ENCODE results near the gene RAB3IL1.

The RAB3IL1 gene

DNA sequence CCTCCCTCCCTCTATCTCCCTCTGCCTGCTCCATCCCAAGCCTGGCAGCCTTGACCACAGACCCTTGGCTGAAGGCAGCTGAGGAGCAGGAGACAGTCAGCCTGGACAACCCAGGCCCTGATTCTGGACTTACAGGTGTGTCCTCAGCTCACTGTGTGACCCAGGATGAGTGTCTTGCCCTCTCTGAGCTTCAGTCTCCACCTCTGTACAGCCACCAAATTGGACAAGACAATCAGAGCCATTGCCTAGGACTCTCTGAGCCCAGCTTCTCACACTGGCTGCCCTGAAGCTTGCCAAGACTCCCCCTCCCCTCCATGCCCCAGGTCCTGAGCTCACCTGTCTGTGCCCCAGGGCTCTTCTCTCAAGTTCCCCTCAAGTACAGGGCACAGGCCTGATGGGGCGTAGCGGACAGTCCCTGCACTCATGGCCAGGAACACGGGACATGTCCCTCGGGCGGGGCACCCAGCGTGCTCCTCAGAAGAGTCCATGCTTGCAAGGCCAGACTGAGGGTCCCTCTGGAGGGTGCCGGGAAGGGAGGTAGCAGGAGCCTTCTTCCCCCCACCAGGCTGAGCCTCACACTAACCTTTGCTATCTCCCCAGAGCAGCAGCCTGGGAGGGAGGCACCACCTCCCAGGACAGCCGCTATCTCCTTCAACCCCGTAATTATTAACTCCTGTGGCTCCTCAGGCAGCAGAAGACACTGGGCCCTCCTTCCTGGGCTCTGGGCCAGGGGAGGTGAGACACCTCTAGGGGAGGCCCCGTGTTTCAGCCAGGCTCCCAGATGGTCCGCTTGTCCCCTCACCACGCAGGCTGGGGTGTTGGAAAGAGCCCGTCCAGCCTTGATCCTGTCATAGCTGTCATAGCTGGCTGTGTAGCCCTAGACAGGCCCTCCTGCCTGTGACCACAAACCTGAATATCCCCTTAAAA is 2.6 kb upstream of the RAB3IL1 start:
- no peak for DNase-seq (ENCODE audit: low spot score)

DNA sequence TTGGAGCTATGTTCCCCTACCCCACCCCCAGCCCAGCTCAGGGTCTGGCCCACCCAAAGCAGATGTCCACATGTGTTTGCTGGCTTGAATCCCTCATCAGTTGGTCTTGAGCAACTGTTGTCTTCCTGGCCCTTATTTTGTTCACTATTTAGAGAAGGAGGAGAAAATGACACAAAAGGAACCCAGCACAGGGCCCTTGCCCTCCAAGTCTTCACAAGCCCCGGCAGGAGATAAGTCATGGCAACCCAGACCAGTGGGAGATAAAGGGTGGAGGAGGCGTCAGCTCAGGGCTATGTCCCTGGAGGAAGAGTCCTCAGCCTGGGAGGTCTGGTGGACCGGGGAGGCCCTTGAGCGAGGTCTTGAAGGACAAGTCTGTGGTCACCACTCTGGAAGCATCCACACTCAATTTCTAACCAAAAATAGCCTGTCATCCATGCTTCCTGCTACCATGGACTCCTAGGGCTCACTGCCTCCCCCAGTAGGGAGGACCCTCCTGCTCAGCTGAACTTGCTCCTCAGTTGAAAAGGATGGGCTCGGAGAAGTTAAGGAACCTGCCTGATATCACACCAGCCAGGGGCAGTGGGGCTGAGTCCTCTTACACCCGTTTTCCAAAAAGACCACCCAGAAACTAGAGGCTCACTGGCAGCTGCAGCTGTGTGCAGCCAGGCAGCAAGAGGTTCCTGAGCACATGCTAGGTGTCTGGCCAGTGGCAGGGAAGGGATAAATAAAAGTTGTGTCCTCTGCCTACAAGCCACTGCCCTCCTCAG is 1.8 kb upstream of the RAB3IL1 start:
- DNase-seq (ENCODE audit: low spot score) = no peak

DNA sequence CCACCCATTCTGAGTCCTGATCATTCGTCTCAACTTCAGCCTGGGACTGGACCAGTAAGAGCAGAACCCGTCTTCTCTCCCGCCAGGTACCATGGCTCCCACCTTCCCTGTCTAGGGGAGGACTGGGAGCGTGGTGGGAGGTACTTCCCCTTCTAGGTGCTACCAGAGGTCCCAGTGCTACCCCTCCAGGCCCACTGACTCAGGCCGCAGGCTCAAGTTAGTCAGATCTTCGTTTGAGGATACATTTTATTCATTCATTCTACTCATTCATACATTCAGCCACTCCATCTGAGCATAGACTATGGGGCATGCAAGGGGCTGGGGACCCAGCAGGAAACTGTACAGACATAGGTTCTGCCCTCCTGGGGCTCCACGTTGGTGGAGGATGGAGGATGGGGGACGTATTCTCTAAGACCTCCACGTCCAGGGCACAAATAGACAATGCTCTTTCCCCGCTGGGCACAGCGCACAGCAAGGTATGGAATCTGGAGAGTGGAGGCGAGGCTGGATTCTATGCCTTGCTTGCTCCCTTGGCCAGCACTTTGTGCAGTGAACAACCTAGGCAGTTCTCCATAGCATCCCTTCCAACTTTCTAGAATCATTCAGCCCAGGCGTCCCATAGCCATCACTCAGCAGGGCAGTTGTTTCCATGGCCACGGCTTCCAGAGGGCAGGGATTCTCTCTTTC is 1.0 kb upstream of the RAB3IL1 start:
- DNase-seq (ENCODE audit: low spot score) = no peak

DNA sequence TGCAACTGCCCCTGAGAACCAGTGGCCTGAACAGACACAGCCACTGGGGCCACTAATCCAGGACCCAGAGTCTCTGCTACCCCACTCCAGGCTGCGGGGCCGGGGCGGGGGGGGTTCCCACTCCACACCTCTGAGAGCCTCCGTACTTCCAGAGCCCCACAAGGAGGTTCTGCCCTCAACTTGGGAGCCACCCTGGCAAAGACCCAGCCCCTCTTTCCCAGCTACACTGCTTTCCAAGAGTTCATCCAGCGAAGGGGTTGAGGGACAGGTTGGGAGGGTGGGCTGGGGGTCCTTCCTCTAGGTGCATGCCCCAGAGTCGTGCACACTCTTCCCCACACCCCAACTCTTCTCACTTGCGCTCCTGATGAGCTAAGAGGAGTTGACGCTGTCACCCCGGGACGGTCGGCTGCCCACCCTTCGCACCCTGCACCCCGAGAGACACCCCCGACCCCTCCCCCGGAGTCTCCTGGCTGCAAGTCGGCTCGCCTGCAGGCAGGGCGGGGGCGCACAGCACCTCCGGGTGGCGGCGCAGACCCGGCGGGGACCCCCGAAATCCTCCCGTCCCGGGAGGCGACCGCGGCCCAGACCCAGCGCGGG is 531 bp downstream of the RAB3IL1 start:
- DNase-seq (ENCODE audit: low spot score) = no peak

DNA sequence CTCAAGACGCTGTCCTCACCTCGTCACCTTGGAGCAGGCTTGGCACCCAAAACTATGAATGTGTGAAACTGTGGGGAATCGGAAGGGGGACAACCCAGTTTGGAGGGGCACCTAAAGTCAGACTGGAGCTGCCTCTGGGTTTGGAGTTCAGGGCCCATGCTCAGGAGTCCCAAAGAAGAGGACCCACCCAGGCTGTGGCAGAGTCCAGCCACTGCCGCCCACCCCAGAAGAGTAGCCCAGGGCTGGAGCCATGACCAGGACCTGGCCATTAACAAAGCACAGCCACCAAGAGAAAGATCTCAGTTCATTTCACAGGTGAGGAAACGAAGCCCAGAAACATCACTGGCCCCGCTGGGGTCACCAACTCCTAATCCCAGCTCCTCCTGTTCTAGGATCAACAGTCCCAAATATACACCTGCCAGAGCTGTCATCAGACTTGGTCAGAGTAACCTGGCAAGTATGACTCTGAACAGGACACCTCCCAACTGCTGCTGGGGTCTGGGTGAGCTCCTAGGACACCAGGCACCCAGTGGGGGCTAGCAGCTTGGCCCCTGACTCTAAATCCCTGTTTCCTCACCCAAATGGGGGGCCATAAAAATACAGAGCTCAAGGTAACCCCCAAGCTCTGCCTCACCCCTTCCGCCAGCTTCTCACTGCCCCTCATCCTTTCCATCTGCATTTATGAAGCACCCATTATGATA is 2.7 kb downstream of the RAB3IL1 start:
- no peak for DNase-seq (ENCODE audit: low spot score)

DNA sequence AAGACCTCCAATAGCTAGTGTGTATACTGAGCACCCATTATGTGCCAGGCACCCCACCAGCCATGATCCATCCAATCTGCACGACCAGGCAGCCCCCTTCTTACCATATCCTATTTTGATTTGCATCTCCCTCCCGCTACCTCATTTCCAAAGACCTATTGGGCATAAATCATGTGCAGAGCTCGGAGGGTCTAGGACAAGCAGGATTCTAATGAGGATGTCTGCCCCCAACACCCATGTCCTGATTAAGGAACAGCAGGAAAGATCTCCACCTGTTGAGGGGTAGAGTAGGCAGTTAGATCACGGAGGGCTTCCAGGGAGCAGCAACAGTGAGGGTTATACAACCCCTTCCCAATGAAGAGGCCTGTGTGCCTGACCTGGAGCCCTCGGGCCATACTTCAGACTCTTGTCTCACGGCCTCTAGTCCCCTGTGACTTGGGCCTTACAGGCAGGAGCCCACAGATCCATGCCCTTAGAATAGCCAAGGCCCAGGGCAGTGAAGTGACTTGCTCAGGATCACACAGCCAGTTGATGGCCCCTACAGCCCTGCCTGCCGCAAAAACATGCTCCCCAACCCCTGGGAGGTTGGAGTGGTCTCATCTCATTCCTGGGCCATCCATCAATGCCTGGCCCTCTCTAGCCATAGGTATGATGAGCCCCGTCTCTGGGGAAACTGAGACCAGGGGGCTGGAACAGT is 3.5 kb downstream of the RAB3IL1 start:
- no peak for DNase-seq (ENCODE audit: low spot score)

DNA sequence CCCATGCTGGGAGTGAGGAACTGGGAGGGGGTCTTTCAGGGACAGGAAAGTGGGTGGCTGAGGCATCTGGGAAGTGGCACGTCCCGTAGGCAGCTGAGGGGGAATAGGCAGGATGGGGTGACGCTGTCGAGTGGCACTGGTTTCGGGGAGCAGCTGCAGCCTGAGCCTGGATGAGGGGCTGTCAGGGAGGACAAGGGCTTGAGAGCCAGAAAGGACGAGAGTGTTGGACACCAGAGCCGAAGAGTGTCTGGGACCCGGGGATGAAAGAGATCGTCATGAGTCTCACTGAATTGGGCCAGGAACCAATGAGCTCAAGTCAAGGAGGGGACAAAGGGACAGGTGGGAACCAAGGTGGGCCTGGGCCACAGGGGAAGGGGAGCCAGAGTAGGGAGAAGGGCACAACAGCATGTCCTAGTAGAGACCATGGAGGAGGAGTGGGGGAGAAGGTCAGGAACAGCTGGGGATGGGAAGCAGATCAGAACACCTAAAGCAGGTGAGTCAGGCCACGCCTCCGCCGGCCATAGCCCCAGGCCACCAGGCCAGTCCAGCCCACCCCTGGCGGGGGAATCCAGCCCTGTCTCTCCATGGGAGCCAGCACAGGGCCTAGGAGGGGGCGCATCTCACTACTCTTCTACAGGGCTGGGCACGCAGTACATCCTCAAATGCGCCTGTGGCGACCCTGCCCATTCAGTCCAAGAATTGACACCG is 4.2 kb downstream of the RAB3IL1 start:
- DNase-seq (ENCODE audit: low spot score) = no peak

DNA sequence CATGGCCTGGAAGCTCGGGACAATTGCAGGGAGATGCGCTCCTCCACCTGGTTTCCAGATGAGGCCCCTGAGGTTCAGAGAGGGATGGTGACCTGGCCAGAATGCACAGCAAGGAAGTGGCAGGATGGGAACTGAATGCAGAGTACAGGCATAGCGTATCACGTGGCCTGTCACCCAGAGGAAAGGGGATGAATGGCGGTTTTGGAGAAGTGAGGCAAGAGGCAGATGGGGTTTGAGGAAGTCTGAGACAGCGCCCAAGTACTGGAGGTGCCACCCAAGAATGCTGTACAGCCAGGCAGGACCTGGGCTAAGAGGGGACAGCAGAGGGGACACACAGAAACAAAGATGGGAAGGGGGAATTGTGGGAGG is 4.9 kb downstream of the RAB3IL1 start:
- DNase-seq (ENCODE audit: low spot score) = no peak

DNA sequence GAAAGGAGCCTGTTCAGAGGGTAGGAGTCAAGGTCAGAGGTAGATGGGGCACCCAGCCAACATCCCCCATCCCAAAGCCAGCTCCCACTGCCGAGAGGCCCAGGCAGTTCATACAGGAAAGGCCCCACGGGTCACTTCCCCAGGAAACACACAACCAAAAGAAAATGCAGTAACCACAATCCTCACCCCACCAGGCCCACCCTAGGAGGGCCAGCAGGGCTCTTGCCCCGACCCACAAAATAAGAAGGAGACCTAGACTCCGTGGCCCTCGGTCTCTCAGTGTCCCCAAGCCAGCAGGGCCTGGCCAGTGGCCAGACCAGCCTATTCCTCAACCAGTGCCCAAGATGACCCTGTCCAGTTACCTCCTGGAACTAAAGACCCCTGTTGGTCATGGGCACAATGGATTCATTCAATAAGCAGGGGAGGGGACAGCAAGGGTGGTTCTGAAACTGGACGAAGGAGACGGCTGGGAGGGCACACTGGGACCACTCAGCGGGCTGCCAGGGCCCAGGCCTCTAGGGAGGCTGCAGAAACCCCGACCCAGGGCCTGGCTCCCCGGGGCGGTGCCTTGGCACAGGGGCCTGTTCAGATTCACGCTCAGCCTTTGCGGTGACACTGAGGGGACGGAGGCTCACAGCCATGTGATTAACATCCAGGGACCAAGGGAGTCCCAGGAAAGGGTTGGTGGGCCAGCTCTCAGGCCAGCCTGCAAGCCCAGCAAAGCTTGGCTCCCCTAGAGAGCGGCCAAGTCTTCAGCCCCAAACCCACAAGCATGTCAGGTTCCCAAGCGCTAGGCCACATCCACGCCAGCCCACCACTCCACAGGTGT is 5.5 kb downstream of the RAB3IL1 start:
- no peak for DNase-seq (ENCODE audit: low spot score)

DNA sequence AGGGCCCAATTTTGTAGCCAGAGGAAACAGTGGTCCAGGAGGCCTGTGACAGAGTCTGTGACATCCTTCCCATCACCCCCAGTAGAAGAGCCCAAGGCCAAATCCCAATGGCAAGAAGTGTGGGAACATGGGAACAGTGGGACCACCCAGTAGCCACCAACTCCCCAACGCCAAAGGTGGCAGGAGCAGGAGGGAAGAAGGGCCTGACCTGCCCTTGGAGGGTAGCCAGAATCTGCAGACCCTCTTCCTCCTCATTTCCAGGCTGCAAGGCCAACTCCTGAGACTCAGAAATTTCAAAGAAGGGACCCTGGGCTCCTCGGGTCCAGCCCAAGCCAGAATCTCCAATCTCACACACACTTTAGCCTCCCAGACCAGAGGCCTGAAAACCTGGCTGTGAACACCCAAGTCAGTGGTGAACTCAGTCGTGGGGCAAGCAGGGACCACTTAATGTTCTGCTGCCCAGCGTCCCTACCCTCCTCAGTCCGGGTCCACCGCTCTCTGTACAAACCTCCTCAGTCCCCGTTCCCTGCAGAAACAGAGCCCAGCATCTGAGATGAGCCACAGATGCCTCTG is 6.2 kb downstream of the RAB3IL1 start:
- no peak for DNase-seq (ENCODE audit: low spot score)

DNA sequence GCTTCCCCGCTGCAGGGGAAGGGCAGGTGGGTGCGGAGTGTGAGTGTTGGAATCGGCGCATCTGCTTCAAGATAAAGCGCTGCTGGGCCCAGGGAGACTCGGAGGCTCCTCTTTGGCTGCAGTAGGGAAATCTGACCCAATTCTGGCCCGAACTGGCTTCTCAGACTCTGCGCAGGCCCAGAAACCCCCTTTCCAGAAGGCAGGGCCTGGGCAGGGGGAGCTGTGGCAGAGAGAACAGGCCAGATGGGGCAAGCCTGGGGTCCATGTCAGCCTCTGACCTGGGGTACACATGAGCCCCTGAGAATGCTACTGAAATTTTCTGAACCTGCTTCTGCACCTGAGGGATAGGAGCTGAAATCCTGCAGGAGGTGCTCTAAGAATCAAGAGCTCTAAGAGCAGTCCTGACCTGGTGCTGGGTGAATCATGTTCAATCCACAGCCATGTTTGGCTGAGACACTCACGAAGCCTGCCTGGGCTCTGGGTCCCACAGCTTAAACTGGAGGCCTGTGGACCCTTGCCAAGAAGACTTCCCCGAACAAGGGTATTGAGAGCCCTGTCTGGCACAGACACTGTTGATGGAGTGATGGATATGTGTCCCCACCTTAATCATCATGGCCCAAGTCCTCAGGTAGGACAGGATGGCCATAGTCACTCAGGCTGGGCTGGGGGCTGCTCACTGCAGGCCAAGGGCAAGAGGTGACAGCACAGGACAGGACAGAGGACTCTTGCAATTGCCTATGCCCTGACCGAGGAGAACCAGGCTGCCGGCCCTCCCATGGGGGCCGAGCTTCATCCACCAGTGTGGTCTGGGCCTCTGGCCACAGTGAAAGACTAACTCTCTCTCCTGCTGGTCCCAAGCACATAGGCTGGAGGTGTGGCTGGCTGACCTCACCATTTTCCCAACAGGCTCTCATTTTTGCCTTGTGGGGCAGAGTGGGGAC is 6.9 kb downstream of the RAB3IL1 start:
- DNase-seq (ENCODE audit: low spot score) = no peak

DNA sequence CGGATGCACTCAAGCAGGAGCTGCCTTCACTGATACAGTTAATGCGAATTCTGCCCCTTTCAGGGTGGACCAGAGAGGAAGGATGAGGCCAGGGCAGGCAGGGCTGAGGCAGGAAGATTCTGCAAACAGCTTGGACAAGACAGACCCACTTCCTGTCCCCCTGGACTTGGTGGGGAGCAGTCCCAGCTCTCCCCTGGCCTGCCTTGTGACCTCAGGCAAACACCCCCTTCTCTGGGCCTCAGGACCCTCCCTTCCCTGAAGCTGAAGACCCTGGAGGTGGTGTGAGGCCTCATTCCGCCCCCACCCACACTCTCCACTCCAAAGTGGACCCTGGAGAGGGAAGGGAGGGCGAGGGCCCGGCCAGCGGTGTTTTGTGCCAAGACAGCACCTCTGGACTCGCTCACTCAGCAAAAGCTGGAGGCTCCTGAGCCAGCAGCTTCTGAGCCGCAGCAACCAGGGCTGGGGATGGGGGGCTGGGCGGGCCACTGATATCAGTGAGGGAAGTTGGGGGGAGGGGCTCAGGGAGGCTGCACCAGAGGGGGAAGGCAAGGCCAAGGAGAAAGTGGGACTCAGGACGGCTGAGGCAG is 8.5 kb downstream of the RAB3IL1 start:
- DNase-seq (ENCODE audit: low spot score) = no peak

DNA sequence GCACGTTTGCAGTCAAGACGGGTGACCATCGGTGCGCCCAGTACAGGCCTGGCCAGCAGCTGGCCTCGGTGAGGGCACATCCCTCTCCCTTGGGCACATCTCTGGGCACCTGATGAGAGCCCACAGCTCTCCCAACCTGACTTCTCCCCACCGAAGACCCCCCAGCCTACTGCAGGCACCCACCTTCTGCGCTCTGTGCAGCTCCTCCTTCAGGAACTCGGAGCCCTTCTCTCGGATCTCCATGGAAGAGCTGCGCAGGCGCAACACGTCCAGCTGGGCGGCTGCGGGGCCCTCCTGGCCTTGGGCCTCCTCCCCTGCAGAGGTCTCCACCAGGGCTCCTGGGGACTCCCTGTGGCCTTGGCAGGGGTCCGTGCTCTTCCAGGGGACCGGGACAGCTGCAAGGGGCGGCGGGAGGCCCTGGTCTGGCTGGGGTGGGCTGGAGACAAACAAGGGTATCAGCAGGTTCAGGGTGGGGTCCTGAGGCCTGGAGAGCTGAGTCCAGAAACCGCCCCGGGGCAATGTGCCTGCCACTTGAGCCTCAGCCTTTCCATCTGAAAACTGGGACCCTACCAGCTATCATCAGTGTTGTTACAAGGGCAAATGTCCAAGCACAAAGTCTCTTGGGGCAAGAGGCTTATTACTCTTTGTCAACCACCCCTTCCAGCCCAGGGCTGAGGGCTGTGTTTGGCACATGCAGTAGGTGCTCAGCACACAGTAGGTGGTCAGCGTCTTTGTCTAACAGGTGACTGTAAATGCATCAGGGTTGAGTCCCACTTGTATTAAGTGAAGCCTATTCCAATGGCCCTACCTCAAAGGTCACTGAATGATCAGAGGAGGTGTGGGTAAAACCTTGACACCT is 9.3 kb downstream of the RAB3IL1 start:
- DNase-seq (ENCODE audit: low spot score) = no peak

DNA sequence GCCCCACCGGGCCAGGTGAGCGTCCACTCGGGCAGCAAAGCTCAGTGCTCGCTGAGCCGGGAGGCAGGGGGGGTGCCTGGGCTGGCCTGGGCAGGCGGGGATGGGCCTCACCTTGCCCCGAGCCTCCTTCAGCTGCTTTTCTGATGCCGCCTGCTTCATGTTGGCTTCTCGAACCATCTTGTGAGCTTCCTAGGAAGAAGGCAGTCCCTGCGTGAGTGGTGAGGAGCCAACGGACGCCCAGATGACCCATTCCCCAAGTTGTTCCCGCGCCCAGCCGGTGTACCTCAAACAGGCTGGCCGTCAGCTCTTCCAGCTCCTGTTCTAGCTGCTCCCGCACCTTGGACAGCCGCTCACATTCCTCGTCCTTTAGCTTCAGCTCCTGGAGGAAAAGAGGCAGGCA is 10.1 kb downstream of the RAB3IL1 start:
- DNase-seq (ENCODE audit: low spot score) = no peak

DNA sequence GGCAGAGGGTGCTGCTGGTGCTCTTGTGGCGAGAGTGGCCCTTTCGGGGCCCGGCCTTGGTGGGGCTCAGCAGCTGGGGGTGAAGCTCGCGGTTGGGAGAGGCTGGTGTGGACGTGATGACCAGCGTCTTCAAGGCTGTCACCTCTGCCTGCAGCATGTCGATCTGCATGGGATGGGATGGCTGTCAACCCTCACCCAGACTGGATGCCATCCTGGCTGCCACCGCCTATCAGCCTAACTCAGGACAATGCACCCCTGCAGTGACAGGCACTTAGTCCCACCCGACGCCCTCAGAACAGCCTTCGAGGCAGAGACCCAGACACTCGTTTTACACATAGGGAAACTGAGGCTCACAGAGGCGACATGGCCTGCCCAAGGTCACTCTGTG is 10.8 kb downstream of the RAB3IL1 start:
- DNase-seq (ENCODE audit: low spot score) = no peak

DNA sequence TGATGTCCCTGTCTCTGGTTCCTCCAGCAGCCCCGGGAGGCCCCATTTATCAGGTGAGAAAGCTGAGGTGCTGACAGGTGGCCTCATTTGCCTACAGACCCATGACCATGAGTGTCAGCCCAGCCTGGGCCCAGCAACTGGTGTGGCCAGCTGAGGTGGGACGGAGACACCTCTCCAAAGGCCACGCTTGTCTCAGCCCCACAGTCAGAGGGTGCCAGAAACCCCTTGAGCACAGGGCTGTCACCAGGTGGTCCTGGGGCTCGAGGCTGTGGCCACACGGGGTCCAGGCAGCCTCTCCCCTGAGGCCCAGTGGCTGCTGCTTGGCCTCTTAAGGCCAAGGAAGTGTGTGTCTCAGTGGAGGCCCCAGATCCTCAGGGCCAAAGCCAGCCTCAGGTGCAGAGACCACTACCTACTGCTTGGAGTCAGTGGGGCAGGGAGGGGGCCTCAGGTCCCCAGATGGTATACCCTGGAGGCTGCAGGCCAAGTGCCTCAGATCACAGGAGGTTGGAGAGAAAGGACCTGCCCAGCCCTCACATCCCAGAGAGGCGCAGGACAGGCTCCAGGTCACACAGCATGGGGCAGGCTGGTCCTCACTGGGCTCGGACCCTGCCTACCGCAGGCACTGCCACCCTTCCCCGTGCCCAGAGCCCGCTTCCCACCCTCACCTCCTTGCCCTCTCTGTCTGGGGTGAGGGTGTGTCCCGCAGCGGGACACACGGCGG is 11.4 kb downstream of the RAB3IL1 start:
- DNase-seq (ENCODE audit: low spot score) = no peak
